Measurements from ENCODE around the gene PLLP.

PLLP gene

GRCh38 chr16:57258226-57258909 lies 26.1 kb downstream of the PLLP start:
- H2AFZ ChIP-seq (ENCODE audit: low read length): no peak overlapping the region
- no peaks in the 10 kb centered on the region for H3K9me3 ChIP-seq (ENCODE audit: insufficient read depth, low read depth, low read length)
- no peak for TF ChIP-seq EZH2phosphoT487 (IDR thresholded peaks at IDR 0.05; ENCODE audit: borderline replicate concordance)
- no peak for TF ChIP-seq CTCF (conservative IDR thresholded peaks at IDR 0.05; ENCODE audit: low read length)
- H3K79me2 ChIP-seq (ENCODE audit: insufficient read depth, low read length): no peaks in the 10 kb centered on the region
- no peak overlapping the region for H3K4me3 ChIP-seq (ENCODE audit: low read length, poor library complexity, severe bottlenecking)
- no peaks in the 10 kb centered on the region for H3K36me3 ChIP-seq (ENCODE audit: insufficient read depth, low read length)
- H3K9ac ChIP-seq (ENCODE audit: low read depth, low read length, poor library complexity, severe bottlenecking): no peak overlapping the region
- H3F3A ChIP-seq (ENCODE audit: low read depth): no peaks in the 10 kb centered on the region
- no peaks in the 10 kb centered on the region for H4K20me1 ChIP-seq (ENCODE audit: insufficient read depth, low read length, poor library complexity, severe bottlenecking)
- H3K27me3 ChIP-seq (ENCODE audit: insufficient read depth, low read length, poor library complexity, severe bottlenecking): no peaks in the 10 kb centered on the region
- H3K9me2 ChIP-seq (replicated peaks; ENCODE audit: low read depth, low read length): no peaks in the 10 kb centered on the region
- no peaks in the 10 kb centered on the region for H3K4me1 ChIP-seq (ENCODE audit: insufficient read depth, low read length, poor library complexity, severe bottlenecking)
- H3K4me2 ChIP-seq (ENCODE audit: low read depth, low read length, poor library complexity, severe bottlenecking): no peak overlapping the region

GRCh38 chr16:57257455-57258070 lies 26.9 kb downstream of the PLLP start:
- TF ChIP-seq EZH2phosphoT487 (IDR thresholded peaks at IDR 0.05; ENCODE audit: borderline replicate concordance): no peak
- no peak for TF ChIP-seq CTCF (conservative IDR thresholded peaks at IDR 0.05; ENCODE audit: low read length)
- Histone ChIP-seq H3F3A (ENCODE audit: low read depth) (no peaks in the 10 kb centered on the region), H3K79me2 (ENCODE audit: insufficient read depth, low read length) (no peaks in the 10 kb centered on the region), H3K9ac (ENCODE audit: low read depth, low read length, poor library complexity, severe bottlenecking) (no peak overlapping the region), H3K9me2 (replicated peaks; ENCODE audit: low read depth, low read length) (no peaks in the 10 kb centered on the region), H3K27me3 (ENCODE audit: insufficient read depth, low read length, poor library complexity, severe bottlenecking) (no peaks in the 10 kb centered on the region), H3K36me3 (ENCODE audit: insufficient read depth, low read length) (peaks cover 1% of the 10 kb centered on the region; the same call in 1 of the 2 replicates), H2AFZ (ENCODE audit: low read length) (no peak overlapping the region), H3K9me3 (ENCODE audit: insufficient read depth, low read depth, low read length) (no peaks in the 10 kb centered on the region), H3K4me1 (ENCODE audit: insufficient read depth, low read length, poor library complexity, severe bottlenecking) (no peaks in the 10 kb centered on the region), H3K4me2 (ENCODE audit: low read depth, low read length, poor library complexity, severe bottlenecking) (no peak overlapping the region), H4K20me1 (ENCODE audit: insufficient read depth, low read length, poor library complexity, severe bottlenecking) (no peaks in the 10 kb centered on the region), H3K4me3 (ENCODE audit: low read length, poor library complexity, severe bottlenecking) (no peak overlapping the region)

GRCh38 chr16:57256601-57257395 lies 27.7 kb downstream of the PLLP start:
- no peaks in the 10 kb centered on the region for H4K20me1 ChIP-seq (ENCODE audit: insufficient read depth, low read length, poor library complexity, severe bottlenecking)
- H3K4me1 ChIP-seq (ENCODE audit: insufficient read depth, low read length, poor library complexity, severe bottlenecking): no peaks in the 10 kb centered on the region
- H3F3A ChIP-seq (ENCODE audit: low read depth): no peaks in the 10 kb centered on the region
- H3K9ac ChIP-seq (ENCODE audit: low read depth, low read length, poor library complexity, severe bottlenecking): no peak overlapping the region
- H3K9me3 ChIP-seq (ENCODE audit: insufficient read depth, low read depth, low read length): no peaks in the 10 kb centered on the region
- TF ChIP-seq EZH2phosphoT487 (IDR thresholded peaks at IDR 0.05; ENCODE audit: borderline replicate concordance) (no peak), CTCF (conservative IDR thresholded peaks at IDR 0.05; ENCODE audit: low read length) (no peak)
- H3K4me2 ChIP-seq (ENCODE audit: low read depth, low read length, poor library complexity, severe bottlenecking): no peak overlapping the region
- no peak overlapping the region for H3K4me3 ChIP-seq (ENCODE audit: low read length, poor library complexity, severe bottlenecking)
- peaks cover 9% of the 10 kb centered on the region; the same call in 1 of the 2 replicates for H3K36me3 ChIP-seq (ENCODE audit: insufficient read depth, low read length)
- no peaks in the 10 kb centered on the region for H3K79me2 ChIP-seq (ENCODE audit: insufficient read depth, low read length)
- H2AFZ ChIP-seq (ENCODE audit: low read length): no peak overlapping the region
- no peaks in the 10 kb centered on the region for H3K9me2 ChIP-seq (replicated peaks; ENCODE audit: low read depth, low read length)
- no peaks in the 10 kb centered on the region for H3K27me3 ChIP-seq (ENCODE audit: insufficient read depth, low read length, poor library complexity, severe bottlenecking)
